HG02642 (cell line): ENCODE measurements around the gene TUBGCP5.
"Not testable (repeated sequence)": the region's sequence is repeated elsewhere in the genome, so short reads cannot be mapped to it uniquely, and the experiment has no call there.

Experiments
- ATAC-seq: cut with Tn5 transposase; IDR thresholded peaks from one replicate; pipeline ENCODE4 v1.9.1; 2021; ENCODE audit warnings: mild to moderate bottlenecking; ENCODE audit not compliant: unreplicated experiment, poor library complexity

Gene TUBGCP5

DNA sequence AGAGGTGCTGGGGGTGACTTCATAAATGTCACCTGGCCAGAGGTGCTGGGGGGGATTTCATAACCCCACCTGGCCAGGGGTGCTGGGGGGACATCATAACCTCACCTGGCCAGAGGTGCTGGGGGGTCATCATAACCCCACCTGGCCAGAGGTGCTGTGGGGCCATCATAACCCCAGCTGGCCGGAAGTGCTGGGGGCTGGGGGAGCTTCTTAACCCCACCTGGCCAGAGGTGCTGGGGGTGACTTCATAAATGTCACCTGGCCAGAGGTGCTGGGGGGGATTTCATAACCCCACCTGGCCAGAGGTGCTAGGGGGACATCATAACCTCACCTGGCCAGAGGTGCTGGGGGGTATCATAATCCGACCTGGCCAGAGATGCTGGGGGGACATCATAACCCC, 4.6 kb upstream of the TUBGCP5 start:
- ATAC-seq = not testable (repeated sequence)

- ATAC-seq = not testable (repeated sequence)
Measured at GRCh38 chr15:23043535-23043934, 4.2 kb upstream of the TUBGCP5 start.

- not testable (repeated sequence) for ATAC-seq
Measured at GRCh38 chr15:23041736-23042135, 2.4 kb upstream of the TUBGCP5 start.

DNA sequence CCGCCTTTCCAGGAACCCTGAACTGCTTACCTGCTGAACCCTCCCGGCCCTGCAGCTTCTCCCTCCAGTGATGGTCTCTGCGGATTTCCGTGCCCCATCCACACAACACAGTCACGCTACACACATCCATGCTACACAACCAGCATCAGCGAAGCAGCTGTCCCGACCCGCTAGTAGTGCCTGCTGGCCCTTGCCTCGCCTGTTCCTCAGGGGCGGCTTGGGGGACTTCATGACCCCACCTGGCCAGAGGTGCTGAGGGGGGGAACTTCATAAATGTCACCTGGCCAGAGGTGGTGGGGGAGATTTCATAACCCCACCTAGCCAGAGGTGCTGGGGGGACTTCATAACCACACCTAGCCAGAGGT, 530 bp upstream of the TUBGCP5 start:
- peak; percentile 31 for ATAC-seq

- ATAC-seq = peak; percentile 4
Measured at GRCh38 chr15:23038726-23039142, 635 bp downstream of the TUBGCP5 start.

- ATAC-seq = no peak
Measured at GRCh38 chr15:23035964-23036566, 3.3 kb downstream of the TUBGCP5 start.

DNA sequence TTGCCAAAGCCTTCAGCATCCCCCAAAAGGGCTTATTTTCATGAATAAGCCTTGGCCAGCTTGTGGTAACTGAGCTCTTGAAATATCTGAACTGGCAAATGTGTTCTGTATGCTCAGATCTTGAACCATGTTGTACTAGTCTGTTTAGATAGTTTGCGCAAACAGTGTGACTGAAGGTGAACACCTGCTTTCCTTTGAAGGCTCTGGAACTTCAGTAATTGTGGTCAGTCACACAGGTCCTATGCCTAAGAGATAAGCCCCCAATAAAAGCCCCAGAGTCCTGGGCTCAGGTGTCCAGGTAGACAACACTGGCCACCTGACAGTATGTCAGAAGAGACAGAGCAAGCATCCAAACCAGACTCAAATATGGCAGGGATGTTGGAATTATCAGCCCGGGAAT, 5.4 kb downstream of the TUBGCP5 start:
- ATAC-seq = no peak

DNA sequence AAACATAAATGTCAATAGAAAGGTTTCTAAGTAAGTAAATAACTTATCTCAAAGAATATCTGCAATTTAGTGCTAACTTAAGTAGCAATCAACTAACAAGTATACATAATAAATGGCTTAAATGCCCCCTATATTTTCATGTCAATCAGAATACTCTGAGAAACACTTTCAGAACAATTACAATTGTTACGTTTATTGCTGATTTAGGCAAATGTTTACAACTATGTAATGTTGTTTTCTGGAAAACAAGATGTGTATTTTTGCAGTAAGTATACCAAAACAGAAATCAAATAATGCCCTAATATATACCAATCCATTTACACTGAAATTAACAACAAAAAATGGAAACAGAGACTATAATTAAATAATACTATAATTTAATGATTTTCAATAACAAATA, 13.2 kb downstream of the TUBGCP5 start:
- no peak for ATAC-seq

- no peak for ATAC-seq
Measured at GRCh38 chr15:23022156-23022555, 17.2 kb downstream of the TUBGCP5 start.

- no peak for ATAC-seq
Measured at GRCh38 chr15:23014394-23015000, 24.9 kb downstream of the TUBGCP5 start.

DNA sequence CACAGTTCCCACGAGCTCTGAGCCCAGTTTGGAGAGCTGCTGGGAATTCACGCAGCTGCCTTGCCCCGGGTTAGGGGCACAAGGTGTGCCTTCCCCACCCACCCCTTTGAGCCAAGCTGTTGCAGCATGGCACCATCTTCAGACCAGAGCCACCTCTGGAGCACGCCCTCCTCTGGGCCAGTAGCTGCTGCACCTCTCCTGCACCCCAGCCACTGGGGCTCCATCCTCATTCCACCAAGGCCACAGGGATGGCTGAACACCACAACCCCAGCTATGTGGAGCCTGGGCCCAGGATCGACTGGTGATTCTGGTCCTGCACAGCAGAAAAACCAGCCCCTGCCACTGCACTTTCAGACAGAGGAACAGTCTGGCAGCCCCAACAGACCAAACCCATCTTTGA, 25.7 kb downstream of the TUBGCP5 start:
- ATAC-seq = no peak

- not testable (repeated sequence) for ATAC-seq
Measured at GRCh38 chr15:23012616-23013015, 26.8 kb downstream of the TUBGCP5 start.

GRCh38 chr15:23003736-23004135, 35.6 kb downstream of the TUBGCP5 start:
- no peak for ATAC-seq

DNA sequence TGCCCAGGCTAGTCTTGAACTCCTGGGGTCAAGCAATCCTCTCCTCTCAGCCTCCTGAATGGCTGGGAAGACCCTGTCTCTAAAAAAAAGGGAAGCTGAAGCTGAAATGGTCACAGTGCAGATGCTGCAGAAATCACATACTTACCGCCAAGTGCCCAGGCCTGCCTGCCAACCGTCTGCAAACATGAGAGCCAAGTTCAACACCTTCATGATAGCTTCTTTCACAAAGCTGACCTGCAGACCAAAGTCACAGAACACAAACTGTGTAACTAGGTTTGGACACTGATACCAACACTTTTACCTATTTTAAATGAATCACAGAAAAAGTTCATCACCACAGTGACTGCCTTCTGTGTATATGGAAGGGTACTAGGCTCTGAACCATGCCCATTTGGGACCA, 36.4 kb downstream of the TUBGCP5 start:
- ATAC-seq = no peak

- ATAC-seq = no peak
Measured at GRCh38 chr15:22995795-22996194, 43.6 kb downstream of the TUBGCP5 start.

DNA sequence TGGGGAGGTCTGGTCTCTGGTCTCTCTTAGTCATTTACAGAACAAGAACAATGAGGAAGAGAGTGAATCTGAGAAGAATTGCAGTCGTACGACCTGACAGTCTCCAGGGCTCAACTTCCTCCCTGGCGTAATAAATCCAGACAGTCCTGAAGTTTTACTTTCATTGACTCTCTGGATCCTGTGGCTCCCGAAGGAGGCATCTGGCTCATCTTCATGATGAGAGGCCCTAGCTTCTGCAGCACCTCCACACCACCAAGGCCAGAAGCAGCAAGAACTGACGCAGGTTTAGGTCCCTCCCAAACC, 47.4 kb downstream of the TUBGCP5 start:
- no peak for ATAC-seq

DNA sequence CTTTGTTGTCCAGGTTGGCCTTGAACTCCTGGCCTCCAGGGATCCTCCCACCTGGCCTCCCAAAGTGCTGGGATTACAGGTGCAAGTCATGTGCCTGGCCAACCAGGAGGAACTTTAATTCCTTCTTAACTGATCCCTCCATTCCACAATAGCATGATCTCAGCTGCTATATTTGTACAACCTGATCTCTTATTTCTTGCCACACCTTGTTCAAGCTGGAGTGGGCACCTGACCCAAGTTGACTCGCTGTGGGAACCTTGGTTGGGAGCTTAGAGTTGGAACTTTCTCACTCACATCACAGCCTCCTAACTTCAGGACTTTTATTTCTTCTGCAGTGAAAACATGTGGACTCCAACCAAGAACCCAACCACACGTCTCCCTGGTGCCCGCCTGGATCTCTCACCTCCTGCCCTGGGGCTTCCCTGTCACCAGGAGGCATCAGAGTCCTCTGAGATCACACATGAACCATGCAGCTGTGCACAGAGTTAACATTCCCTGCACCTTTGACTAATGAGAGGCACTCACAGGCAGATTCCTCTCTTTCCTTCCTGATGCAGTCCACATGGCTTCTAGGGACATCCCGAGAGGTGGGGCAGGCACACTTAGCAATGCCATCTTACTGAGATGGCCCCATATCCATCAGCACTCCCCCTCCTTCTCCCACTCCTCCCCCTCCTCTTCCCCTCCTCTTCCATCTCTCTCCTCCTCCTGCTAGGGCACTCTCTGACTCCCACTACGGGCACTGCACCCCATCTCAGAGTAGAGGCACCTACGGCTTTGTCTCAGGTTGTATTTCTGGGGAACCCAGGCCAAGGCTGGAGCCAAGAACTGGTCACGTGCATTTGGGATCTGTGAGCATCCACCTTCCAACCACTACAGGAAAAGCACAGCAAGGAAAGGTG, 49.5 kb downstream of the TUBGCP5 start:
- no peak for ATAC-seq

- no peak for ATAC-seq
Measured at GRCh38 chr15:22988811-22989210, 50.6 kb downstream of the TUBGCP5 start.

GRCh38 chr15:22981931-22982330, 57.4 kb downstream of the TUBGCP5 start:
- ATAC-seq = not testable (repeated sequence)

DNA sequence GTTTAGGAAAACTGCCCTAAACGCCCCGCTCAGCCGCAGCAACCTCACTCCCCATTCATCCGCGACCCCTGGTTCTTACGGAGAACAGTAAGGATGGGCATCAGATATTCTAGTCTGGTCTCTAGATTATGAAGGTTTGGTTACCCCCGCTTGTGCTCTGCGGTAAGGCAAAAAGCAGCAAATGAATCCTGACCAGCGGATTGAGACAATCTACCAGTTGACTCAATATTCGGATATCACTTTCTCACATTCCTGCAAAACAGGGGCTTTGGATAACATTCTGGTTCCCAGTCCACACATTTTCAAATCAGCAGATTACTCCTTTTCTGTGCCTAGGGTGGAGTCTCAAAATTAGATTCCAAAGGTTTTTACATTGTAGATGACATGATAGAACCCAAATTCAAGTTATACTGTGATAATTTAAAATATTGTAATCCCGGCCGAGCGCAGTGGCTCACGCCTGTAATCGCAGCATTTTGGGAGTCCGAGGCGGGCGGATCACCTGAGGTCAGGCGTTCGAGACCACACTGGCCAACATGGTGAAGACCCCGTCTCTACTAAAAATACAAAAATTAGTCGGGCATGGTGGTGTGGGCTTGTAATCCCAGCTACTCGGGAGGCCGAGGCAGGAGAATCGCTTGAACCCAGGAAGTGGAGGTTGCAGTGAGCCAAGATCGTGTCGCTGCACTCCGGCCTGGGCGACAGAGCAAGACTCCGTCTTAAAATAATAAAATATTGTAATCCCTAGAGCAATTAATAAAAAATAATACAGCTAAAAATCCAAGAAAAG, 58.1 kb downstream of the TUBGCP5 start:
- ATAC-seq = no peak
